ENCODE data around the gene MARCHF6.
A peak's percentile ranks its signal among the peaks of the same experiment; 100 is the strongest.

The MARCHF6 gene

DNA sequence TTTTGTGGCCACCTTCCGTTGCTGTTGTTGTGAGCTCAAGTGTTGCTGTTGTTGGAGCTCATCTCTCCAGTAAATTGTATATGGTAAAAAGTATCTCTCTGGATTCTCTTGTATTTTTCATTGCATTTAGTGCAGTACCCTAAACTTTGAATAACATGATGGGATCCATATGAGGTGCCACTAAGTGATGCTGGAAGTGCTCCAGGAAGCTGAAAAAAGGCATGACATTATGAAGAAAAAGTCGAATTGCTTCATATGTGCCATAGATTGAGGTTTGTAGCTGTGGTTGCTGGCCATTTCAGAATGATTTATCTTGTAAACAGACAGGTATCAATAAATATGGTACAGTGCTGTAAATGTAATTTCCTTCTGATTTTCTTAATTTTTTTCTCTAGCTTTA lies 5.5 kb downstream of the MARCHF6 start:
- H3K27me3 ChIP-seq (ENCODE audit: insufficient read depth, poor library complexity, severe bottlenecking), result no peaks in the 10 kb centered on the region
- H3K4me3 ChIP-seq (replicated peaks; ENCODE audit: insufficient read depth, low read length), result no peak overlapping the region
- TF ChIP-seq, protein P1, sequence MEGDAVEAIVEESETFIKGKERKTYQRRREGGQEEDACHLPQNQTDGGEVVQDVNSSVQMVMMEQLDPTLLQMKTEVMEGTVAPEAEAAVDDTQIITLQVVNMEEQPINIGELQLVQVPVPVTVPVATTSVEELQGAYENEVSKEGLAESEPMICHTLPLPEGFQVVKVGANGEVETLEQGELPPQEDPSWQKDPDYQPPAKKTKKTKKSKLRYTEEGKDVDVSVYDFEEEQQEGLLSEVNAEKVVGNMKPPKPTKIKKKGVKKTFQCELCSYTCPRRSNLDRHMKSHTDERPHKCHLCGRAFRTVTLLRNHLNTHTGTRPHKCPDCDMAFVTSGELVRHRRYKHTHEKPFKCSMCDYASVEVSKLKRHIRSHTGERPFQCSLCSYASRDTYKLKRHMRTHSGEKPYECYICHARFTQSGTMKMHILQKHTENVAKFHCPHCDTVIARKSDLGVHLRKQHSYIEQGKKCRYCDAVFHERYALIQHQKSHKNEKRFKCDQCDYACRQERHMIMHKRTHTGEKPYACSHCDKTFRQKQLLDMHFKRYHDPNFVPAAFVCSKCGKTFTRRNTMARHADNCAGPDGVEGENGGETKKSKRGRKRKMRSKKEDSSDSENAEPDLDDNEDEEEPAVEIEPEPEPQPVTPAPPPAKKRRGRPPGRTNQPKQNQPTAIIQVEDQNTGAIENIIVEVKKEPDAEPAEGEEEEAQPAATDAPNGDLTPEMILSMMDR (IDR thresholded peaks at IDR 0.05; ENCODE audit: insufficient read depth, low read length), result no peak
- TF ChIP-seq SPI1 (IDR thresholded peaks at IDR 0.05; ENCODE audit: borderline replicate concordance, low read depth) (no peak), GABPA (IDR thresholded peaks at IDR 0.05; ENCODE audit: low read depth) (no peak), REST (IDR thresholded peaks at IDR 0.05; ENCODE audit: insufficient replicate concordance, low read depth) (no peak), POLR2AphosphoS5 (IDR thresholded peaks at IDR 0.05; ENCODE audit: low read depth) (no peak)
- no peak overlapping the region for H3K27ac ChIP-seq (replicated peaks)
- DNase-seq (ENCODE audit: low read depth in 1 of 2, low spot score in 1 of 2), result no peak

DNA sequence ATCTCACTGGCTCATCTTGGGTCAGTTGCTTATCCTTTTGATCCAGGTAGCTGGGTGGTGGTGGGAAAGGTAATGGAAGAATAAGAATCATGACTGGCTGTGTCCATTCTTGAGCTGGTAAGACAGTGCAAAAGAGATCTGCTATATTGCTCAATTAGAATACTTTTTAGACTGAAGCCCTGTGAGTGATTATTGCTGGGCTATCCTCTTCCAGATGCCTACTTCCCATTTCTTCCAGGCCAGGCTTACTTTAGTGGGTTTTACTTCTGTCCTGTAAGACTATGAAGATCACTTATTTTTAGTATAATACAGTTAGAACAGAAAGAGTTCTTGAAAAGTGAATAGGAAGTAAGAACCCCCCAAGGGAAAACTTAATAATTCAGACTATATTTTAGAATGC lies 7.2 kb downstream of the MARCHF6 start:
- TF ChIP-seq SPI1 (IDR thresholded peaks at IDR 0.05; ENCODE audit: borderline replicate concordance, low read depth) (peak; percentile 19; the same call in 1 of the 2 replicates), POLR2AphosphoS5 (IDR thresholded peaks at IDR 0.05; ENCODE audit: low read depth) (no peak), REST (IDR thresholded peaks at IDR 0.05; ENCODE audit: insufficient replicate concordance, low read depth) (no peak)
- TF ChIP-seq, protein P1 (IDR thresholded peaks at IDR 0.05; ENCODE audit: insufficient read depth, low read length), result no peak
- no peaks in the 10 kb centered on the region for H3K27me3 ChIP-seq (ENCODE audit: insufficient read depth, poor library complexity, severe bottlenecking)
- H3K4me3 ChIP-seq (replicated peaks; ENCODE audit: insufficient read depth, low read length), result no peak overlapping the region
- H3K27ac ChIP-seq (replicated peaks), result 0 out of 2 replicates have a peak overlapping the region, but pooled peaks have one; percentile 5
- DNase-seq (ENCODE audit: low read depth in 1 of 2, low spot score in 1 of 2), result no peak

GRCh38 chr5:10363519-10364185 lies 10.2 kb downstream of the MARCHF6 start:
- Histone ChIP-seq H3K4me3 (replicated peaks; ENCODE audit: insufficient read depth, low read length) (no peak overlapping the region), H3K27ac (replicated peaks) (no peak overlapping the region), H3K27me3 (ENCODE audit: insufficient read depth, poor library complexity, severe bottlenecking) (no peaks in the 10 kb centered on the region)
- DNase-seq (ENCODE audit: low read depth in 1 of 2, low spot score in 1 of 2), result no peak
- TF ChIP-seq GABPA (IDR thresholded peaks at IDR 0.05; ENCODE audit: low read depth), result no peak
- no peak for TF ChIP-seq SPI1 (IDR thresholded peaks at IDR 0.05; ENCODE audit: borderline replicate concordance, low read depth)
- TF ChIP-seq, protein P1 (IDR thresholded peaks at IDR 0.05; ENCODE audit: insufficient read depth, low read length), result no peak
- no peak for TF ChIP-seq REST (IDR thresholded peaks at IDR 0.05; ENCODE audit: insufficient replicate concordance, low read depth)
- no peak for TF ChIP-seq POLR2AphosphoS5 (IDR thresholded peaks at IDR 0.05; ENCODE audit: low read depth)
